H9 (cell line): ENCODE data around the gene ACSF3. TPM values are rescaled to one million over a fixed set of nuclear protein-coding genes. Genes with fewer than 3 reads are reported as not detected.

Experiments
- DNase-seq: peaks from one replicate; pipeline ENCODE4 v3.0.0-alpha.2; 2017
- H2AFZ ChIP-seq: one replicate; pipeline ENCODE4 v1.6.1; 2013; ENCODE audit warnings: mild to moderate bottlenecking, low read length, control low read depth, moderate library complexity
- H2AK5ac ChIP-seq: 2 replicates; pipeline ENCODE4 v1.6.1; 2013; ENCODE audit warnings: low read length, control low read depth, mixed read lengths; ENCODE audit not compliant: insufficient read length
- H2BK120ac ChIP-seq: one replicate; pipeline ENCODE4 v1.6.1; 2013; ENCODE audit warnings: low read depth, mild to moderate bottlenecking, low read length, control low read depth, inconsistent platforms; ENCODE audit not compliant: poor library complexity, severe bottlenecking
- H2BK12ac ChIP-seq: 2 replicates; pipeline ENCODE4 v1.6.1; 2013; ENCODE audit warnings: low read length, control low read depth, mixed read lengths, low read depth; ENCODE audit not compliant: insufficient read length
- H2BK15ac ChIP-seq: 2 replicates; pipeline ENCODE4 v1.6.1; 2013; ENCODE audit warnings: low read depth, low read length, control low read depth
- H2BK20ac ChIP-seq: one replicate; pipeline ENCODE4 v1.6.1; 2013; ENCODE audit warnings: low read depth, mild to moderate bottlenecking, low read length, control low read depth, inconsistent platforms; ENCODE audit not compliant: poor library complexity, severe bottlenecking
- H2BK5ac ChIP-seq: 2 replicates; pipeline ENCODE4 v1.6.1; 2013; ENCODE audit warnings: low read length, control low read depth, mixed read lengths; ENCODE audit not compliant: insufficient read length
- H3K14ac ChIP-seq: 2 replicates; pipeline ENCODE4 v1.6.1; 2013; ENCODE audit warnings: low read length, control low read depth; ENCODE audit not compliant: insufficient read depth
- H3K18ac ChIP-seq: 2 replicates; pipeline ENCODE4 v1.6.1; 2013; ENCODE audit warnings: low read depth, mild to moderate bottlenecking, mixed read lengths, low read length, control low read depth; ENCODE audit not compliant: insufficient read length
- H3K23ac ChIP-seq: 2 replicates; pipeline ENCODE4 v1.6.1; 2013; ENCODE audit warnings: low read length, control low read depth, mixed read lengths, low read depth; ENCODE audit not compliant: insufficient read length
- H3K23me2 ChIP-seq: 2 replicates; pipeline ENCODE4 v1.6.1; 2013; ENCODE audit warnings: low read depth, mild to moderate bottlenecking, mixed read lengths, low read length, control low read depth; ENCODE audit not compliant: insufficient read length, poor library complexity, severe bottlenecking
- H3K27ac ChIP-seq: 2 replicates; pipeline ENCODE4 v1.5.1; 2013; ENCODE audit warnings: low read length, control low read depth, mixed read lengths, low read depth; ENCODE audit not compliant: insufficient read length
- H3K27me3 ChIP-seq: 2 replicates; pipeline ENCODE4 v1.6.1; 2013; ENCODE audit warnings: low read length, control low read depth, inconsistent platforms; ENCODE audit not compliant: insufficient read depth
- H3K4ac ChIP-seq: 2 replicates; pipeline ENCODE4 v1.6.1; 2013; ENCODE audit warnings: low read depth, mild to moderate bottlenecking, control low read depth, inconsistent platforms, low read length, moderate library complexity
- H3K4me1 ChIP-seq: 2 replicates; pipeline ENCODE4 v1.6.1; 2013; ENCODE audit warnings: low read length, control low read depth, inconsistent platforms; ENCODE audit not compliant: insufficient read depth
- H3K4me2 ChIP-seq: 2 replicates; pipeline ENCODE4 v1.6.1; 2013; ENCODE audit warnings: low read length, control low read depth, mixed read lengths; ENCODE audit not compliant: insufficient read length, insufficient read depth
- H3K56ac ChIP-seq: 2 replicates; pipeline ENCODE4 v1.6.1; 2013; ENCODE audit warnings: low read depth, mild to moderate bottlenecking, mixed read lengths, low read length, control low read depth; ENCODE audit not compliant: insufficient read length
- H3K79me1 ChIP-seq: 2 replicates; pipeline ENCODE4 v1.6.1; 2013; ENCODE audit warnings: low read depth, mild to moderate bottlenecking, moderate library complexity, low read length, control low read depth, inconsistent platforms; ENCODE audit not compliant: insufficient read depth, poor library complexity, severe bottlenecking
- H3K79me2 ChIP-seq: 2 replicates; pipeline ENCODE4 v1.6.1; 2013; ENCODE audit warnings: low read length, control low read depth, inconsistent platforms; ENCODE audit not compliant: insufficient read depth
- H3K9ac ChIP-seq: 2 replicates; pipeline ENCODE4 v1.6.1; 2013; ENCODE audit warnings: low read length, control low read depth, mixed read lengths; ENCODE audit not compliant: insufficient read length; ENCODE audit errors: extremely low read depth
- H3K9me3 ChIP-seq: one replicate; pipeline ENCODE4 v1.6.1; 2013; ENCODE audit warnings: low read depth, low read length, inconsistent platforms; ENCODE audit not compliant: control insufficient read depth
- H3T11ph ChIP-seq: one replicate; pipeline ENCODE4 v1.6.1; 2013; ENCODE audit warnings: mild to moderate bottlenecking, low read length, control low read depth, inconsistent platforms
- H4K20me1 ChIP-seq: one replicate; pipeline ENCODE4 v1.6.1; 2013; ENCODE audit not compliant: control insufficient read depth, insufficient read length, insufficient read depth
- H4K5ac ChIP-seq: 2 replicates; pipeline ENCODE4 v1.6.1; 2013; ENCODE audit warnings: low read depth, mild to moderate bottlenecking, mixed read lengths, low read length, control low read depth; ENCODE audit not compliant: insufficient read length
- H4K8ac ChIP-seq: replicated peaks from 2 replicates; pipeline ENCODE4 v1.6.1; 2013; ENCODE audit warnings: low read length, control low read depth, mixed read lengths, low read depth; ENCODE audit not compliant: insufficient read length
- H4K91ac ChIP-seq: 2 replicates; pipeline ENCODE4 v1.6.1; 2013; ENCODE audit warnings: low read depth, mild to moderate bottlenecking, moderate library complexity, mixed read lengths, low read length, control low read depth; ENCODE audit not compliant: insufficient read length
- H3K27ac Mint-ChIP-seq, 3 experiments: 2 replicates in 2 of 3; 3 replicates in 1 of 3; pipeline ENCODE4 v1.8.0; 2020 to 2021; ENCODE audit warnings: mixed read lengths in 3 of 3, mild to moderate bottlenecking in 1 of 3, moderate library complexity in 1 of 3
- H3K27me3 Mint-ChIP-seq: 2 replicates; pipeline ENCODE4 v1.8.0; 2021; ENCODE audit warnings: low read depth, mild to moderate bottlenecking, moderate library complexity, mixed read lengths
- H3K36me3 Mint-ChIP-seq, 3 experiments: 2 replicates in 2 of 3; 3 replicates in 1 of 3; pipeline ENCODE4 v1.8.0; 2020 to 2021; ENCODE audit warnings: low read depth in 3 of 3, mixed read lengths in 3 of 3; ENCODE audit not compliant: insufficient read depth in 1 of 3
- H3K4me1 Mint-ChIP-seq, 2 experiments: 2 replicates each; pipeline ENCODE4 v1.8.0; 2020; ENCODE audit warnings: mixed read lengths in 2 of 2
- H3K4me3 Mint-ChIP-seq, 2 experiments: 2 replicates in 1 of 2; 3 replicates in 1 of 2; pipeline ENCODE4 v1.8.0; 2020 to 2021; ENCODE audit warnings: mild to moderate bottlenecking in 2 of 2, mixed read lengths in 2 of 2, moderate library complexity in 1 of 2
- H3K9me3 Mint-ChIP-seq, 2 experiments: 2 replicates in 1 of 2; 3 replicates in 1 of 2; pipeline ENCODE4 v1.8.0; 2020; ENCODE audit warnings: mild to moderate bottlenecking in 2 of 2, mixed read lengths in 2 of 2, moderate library complexity in 1 of 2
- CTCF ChIP-seq: fragments of 200-600 bp; sonication (generic); conservative IDR thresholded peaks from 3 replicates; pipeline ENCODE4 v1.8.0; 2021; ENCODE audit warnings: antibody characterized with exemption, mild to moderate bottlenecking
- WGBS: extraction: QIAGEN DNeasy Blood & Tissue Kit; methylation state at CpG from one replicate; pipeline ENCODE4 v1.1.7; 2013; ENCODE audit warnings: missing lambda C conversion rate, low lambda C conversion rate, mixed read lengths; ENCODE audit not compliant: insufficient read length; ENCODE audit errors: extremely low coverage; 5-methylcytosine and 5-hydroxymethylcytosine counted together
- total RNA-seq: library from RNA; stranded (reverse); gene quantifications from 2 replicates; pipeline ENCODE4 v1.2.1, GENCODE V29; 2021

The ACSF3 gene
- total RNA-seq, 1 experiment from 2014 or later = 31.3 TPM

- no peak for TF ChIP-seq CTCF
- Histone ChIP-seq H4K91ac (no peak overlapping the region), H4K20me1 (no peaks in the 10 kb centered on the region), H3K9me3 (no peaks in the 10 kb centered on the region), H3K4me2 (no peak overlapping the region), H2BK20ac (no peak overlapping the region), H2AFZ (no peak overlapping the region), H3K4me1 (no peaks in the 10 kb centered on the region), H3K23ac (no peak overlapping the region), H2AK5ac (no peak overlapping the region), H3K4ac (no peak overlapping the region), H2BK15ac (no peak overlapping the region), H3K27me3 (no peaks in the 10 kb centered on the region; the same call in 1 of the 2 replicates), H3K23me2 (peaks cover 3% of the 10 kb centered on the region), H4K8ac (no peak overlapping the region), H3K79me2 (no peaks in the 10 kb centered on the region), H3K79me1 (no peaks in the 10 kb centered on the region), H3K56ac (no peak overlapping the region), H2BK12ac (no peak overlapping the region), H2BK120ac (no peak overlapping the region), H3T11ph (no peak overlapping the region), H3K9ac (no peak overlapping the region), H3K27ac (no peak overlapping the region), H3K18ac (no peak overlapping the region), H4K5ac (no peak overlapping the region), H2BK5ac (no peak overlapping the region), H3K14ac (no peak overlapping the region)
- Mint-ChIP-seq H3K27me3 (peaks cover 37% of the 10 kb centered on the region), H3K27ac (no peak overlapping the region), H3K36me3 (no peaks in the 10 kb centered on the region), H3K9me3 (peaks cover 5% of the 10 kb centered on the region in 2 experiments; a peak in 2 of 5 replicates), H3K4me1 (no peaks in the 10 kb centered on the region), H3K4me3 (peak overlapping the region in 1 of 2 experiments; percentile 23; a peak in 1 of 5 replicates)
- no peak for DNase-seq
- no CpG with 5 or more reads among the region's 19 CpGs for WGBS
Observed at GRCh38 chr16:89187032-89187769, 93.5 kb downstream of the ACSF3 start.
